Measurements from ENCODE around the gene OR52N5. TPM values are rescaled to one million over a fixed set of nuclear protein-coding genes. Genes with fewer than 3 reads are reported as not detected.

OR52N5 gene
- total RNA-seq, 4 donors from 2014 or later: not detected

DNA sequence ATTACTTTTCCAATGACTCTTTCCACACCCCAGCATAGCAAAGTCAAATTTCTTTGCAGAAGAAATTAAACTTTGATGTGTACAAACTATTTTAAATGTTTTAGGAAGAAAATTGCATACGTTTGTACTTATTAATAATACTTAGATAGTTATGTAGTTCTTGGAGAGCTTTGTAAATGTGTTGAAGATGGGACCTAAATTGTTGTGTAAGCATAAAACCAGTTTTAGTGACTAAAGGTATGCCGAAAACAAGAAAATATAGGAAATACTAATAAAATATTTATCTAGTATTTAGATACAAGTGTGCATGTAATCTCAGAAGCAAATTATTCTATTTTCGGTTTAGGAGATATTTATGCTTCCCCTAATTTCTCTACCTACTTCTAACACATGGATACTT lies 33.3 kb downstream of the OR52N5 start:
- TF ChIP-seq, protein P1, sequence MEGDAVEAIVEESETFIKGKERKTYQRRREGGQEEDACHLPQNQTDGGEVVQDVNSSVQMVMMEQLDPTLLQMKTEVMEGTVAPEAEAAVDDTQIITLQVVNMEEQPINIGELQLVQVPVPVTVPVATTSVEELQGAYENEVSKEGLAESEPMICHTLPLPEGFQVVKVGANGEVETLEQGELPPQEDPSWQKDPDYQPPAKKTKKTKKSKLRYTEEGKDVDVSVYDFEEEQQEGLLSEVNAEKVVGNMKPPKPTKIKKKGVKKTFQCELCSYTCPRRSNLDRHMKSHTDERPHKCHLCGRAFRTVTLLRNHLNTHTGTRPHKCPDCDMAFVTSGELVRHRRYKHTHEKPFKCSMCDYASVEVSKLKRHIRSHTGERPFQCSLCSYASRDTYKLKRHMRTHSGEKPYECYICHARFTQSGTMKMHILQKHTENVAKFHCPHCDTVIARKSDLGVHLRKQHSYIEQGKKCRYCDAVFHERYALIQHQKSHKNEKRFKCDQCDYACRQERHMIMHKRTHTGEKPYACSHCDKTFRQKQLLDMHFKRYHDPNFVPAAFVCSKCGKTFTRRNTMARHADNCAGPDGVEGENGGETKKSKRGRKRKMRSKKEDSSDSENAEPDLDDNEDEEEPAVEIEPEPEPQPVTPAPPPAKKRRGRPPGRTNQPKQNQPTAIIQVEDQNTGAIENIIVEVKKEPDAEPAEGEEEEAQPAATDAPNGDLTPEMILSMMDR (IDR thresholded peaks at IDR 0.05): no peak
- no peak for TF ChIP-seq POLR2A (IDR thresholded peaks at IDR 0.05)
- Histone ChIP-seq H3K4me3 (no peak overlapping the region), H3K36me3 (no peaks in the 10 kb centered on the region), H3K27ac (no peak overlapping the region), H3K4me1 (no peaks in the 10 kb centered on the region), H3K27me3 (no peaks in the 10 kb centered on the region), H3K9me3 (no peaks in the 10 kb centered on the region)
- intact Hi-C loops (cut with DNase I): no loop called here
- 75 to 77% methylated on average over 3 of the region's 3 CpGs for WGBS, 2 donors
- DNase-seq: no peak

DNA sequence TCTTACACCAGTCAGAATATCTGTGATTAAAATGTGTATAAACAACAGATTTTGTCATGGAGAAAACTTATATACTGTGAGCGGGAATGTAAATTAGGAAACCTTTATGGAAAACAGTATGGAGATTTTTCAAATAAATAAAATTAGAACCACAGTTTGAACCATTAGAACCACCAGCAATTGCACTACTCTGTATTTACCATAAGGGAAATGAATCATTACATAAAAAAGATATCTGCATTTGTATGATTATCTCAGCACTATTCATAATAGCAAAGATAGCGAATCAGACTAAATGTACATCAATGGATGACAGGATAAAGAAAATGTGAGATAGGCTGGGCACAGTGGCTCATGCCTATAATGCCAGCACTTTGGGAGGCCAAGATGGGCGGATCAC lies 36.5 kb downstream of the OR52N5 start:
- 73 to 93% methylated on average over 2 to 3 of the region's 3 CpGs for WGBS, 2 donors
- Histone ChIP-seq H3K4me1 (no peaks in the 10 kb centered on the region), H3K36me3 (no peaks in the 10 kb centered on the region), H3K4me3 (no peak overlapping the region), H3K27me3 (no peaks in the 10 kb centered on the region), H3K27ac (no peak overlapping the region), H3K9me3 (no peaks in the 10 kb centered on the region)
- intact Hi-C loops (cut with DNase I): no loop called here
- TF ChIP-seq, protein P1 (IDR thresholded peaks at IDR 0.05): no peak
- TF ChIP-seq POLR2A (IDR thresholded peaks at IDR 0.05): no peak
- DNase-seq: no peak

DNA sequence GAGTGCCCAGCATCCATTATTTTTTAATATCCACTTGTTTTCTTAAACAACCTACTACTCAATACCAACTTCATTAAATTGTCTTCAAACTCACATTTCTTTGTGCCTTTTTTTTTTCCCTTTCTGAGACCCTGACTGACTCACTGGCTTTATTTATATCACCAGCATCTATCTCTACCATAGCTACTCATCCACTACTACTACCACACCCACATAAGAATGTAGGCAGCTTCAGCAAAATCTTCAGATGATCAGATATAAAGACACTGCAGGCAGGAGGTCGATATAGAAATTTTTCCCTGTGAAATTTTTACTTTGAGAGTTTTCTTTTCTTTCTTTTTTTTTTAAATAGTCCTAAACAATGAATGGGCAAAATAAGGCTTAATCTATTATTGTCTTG lies 44.7 kb downstream of the OR52N5 start:
- 20 to 26% methylated on average over 1 of the region's 1 CpG for WGBS, 2 donors
- no peaks in the 10 kb centered on the region for H3K9me3 ChIP-seq
- intact Hi-C loops (cut with DNase I): no loop called here
- no peaks in the 10 kb centered on the region for H3K36me3 ChIP-seq
- TF ChIP-seq, protein P1 (IDR thresholded peaks at IDR 0.05): no peak
- no peak for TF ChIP-seq POLR2A (IDR thresholded peaks at IDR 0.05)
- no peak for DNase-seq
- no peaks in the 10 kb centered on the region for H3K27me3 ChIP-seq
- no peaks in the 10 kb centered on the region for H3K4me1 ChIP-seq
- no peak overlapping the region for H3K4me3 ChIP-seq
- no peak overlapping the region for H3K27ac ChIP-seq

DNA sequence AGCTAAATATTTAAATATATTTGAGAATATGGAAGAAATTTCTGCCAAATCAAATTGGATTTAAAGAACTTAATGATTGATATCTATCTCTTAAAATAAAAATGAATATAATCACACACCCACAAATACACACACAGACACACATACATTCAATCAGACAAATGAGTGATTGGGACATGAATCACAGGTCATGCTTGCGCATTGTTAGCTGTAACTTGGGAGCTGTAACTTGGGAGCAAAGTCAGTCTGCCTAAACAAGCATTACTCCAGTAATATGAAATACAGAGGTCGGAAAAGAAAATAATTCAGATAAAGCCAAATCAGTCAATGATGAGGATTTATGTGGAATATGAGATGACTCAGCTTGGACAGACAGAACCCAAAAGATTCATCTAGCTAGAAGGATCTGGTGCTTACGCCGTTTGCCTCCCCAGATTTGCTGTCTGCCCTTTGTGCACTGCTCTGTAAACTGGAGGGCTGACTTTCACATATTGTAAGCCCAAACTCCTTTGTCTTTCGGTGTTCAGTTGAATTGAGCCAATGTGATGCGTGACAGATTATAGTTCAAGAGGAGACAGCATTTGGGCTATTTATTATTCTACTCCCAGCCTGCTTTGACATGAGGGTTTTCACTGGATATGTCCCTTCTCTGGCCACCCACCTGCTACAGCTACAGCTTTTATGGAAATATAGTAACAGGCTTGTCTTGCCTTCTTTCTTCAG lies 45.3 kb downstream of the OR52N5 start:
- intact Hi-C loops (cut with DNase I): no loop called here

DNA sequence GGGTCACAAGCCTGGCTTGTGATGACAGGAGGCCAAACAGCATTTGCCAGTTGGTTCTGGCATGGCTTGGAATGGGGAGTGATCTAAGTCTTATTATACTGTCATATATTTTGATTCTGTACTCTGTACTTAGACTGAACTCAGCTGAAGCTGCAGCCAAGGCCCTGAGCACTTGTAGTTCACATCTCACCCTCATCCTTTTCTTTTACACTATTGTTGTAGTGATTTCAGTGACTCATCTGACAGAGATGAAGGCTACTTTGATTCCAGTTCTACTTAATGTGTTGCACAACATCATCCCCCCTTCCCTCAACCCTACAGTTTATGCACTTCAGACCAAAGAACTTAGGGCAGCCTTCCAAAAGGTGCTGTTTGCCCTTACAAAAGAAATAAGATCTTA lies 46.1 kb downstream of the OR52N5 start:
- no peaks in the 10 kb centered on the region for H3K27me3 ChIP-seq
- H3K27ac ChIP-seq: no peak overlapping the region
- intact Hi-C loops (cut with DNase I): no loop called here
- DNase-seq: no peak
- TF ChIP-seq, protein P1 (IDR thresholded peaks at IDR 0.05): no peak
- TF ChIP-seq POLR2A (IDR thresholded peaks at IDR 0.05): no peak
- H3K4me3 ChIP-seq: no peak overlapping the region
- no peaks in the 10 kb centered on the region for H3K9me3 ChIP-seq
- H3K36me3 ChIP-seq: no peaks in the 10 kb centered on the region
- H3K4me1 ChIP-seq: no peaks in the 10 kb centered on the region

More for the DNA sequence above, 45.3 kb downstream of the OR52N5 start:
- Histone ChIP-seq H3K27ac (no peak overlapping the region), H3K27me3 (no peaks in the 10 kb centered on the region), H3K9me3 (no peaks in the 10 kb centered on the region), H3K4me3 (no peak overlapping the region), H3K4me1 (no peaks in the 10 kb centered on the region), H3K36me3 (no peaks in the 10 kb centered on the region)
- TF ChIP-seq, protein P1 (IDR thresholded peaks at IDR 0.05): no peak
- TF ChIP-seq POLR2A (IDR thresholded peaks at IDR 0.05): no peak
- 54 to 69% methylated on average over 6 of the region's 6 CpGs for WGBS, 2 donors
- no peak for DNase-seq

All from esophagus squamous epithelium (tissue), 5 donors.